ENCODE measurements around the gene QRICH1.

DNA sequence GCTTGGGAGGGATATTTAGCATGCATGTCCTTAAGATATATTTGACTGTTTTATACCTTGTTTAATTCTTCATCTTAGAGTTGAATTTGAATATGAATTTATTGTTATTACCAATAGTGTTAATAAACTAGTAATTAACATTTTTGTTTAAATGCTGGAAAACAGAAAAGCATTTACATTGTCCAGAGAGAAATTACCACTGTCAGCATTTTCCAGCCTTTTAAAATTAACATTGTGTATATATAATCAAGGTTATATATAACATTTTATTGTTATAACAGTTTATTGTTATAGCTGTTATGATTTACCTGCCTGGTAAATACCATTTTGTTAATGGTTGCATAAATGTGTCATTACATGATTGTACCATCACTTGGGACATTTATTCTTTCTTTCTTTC is 111.9 kb downstream of the QRICH1 start:
- no peak for TF ChIP-seq EZH2phosphoT487 (IDR thresholded peaks at IDR 0.05; ENCODE audit: borderline replicate concordance, low read length)
- TF ChIP-seq, protein P1, sequence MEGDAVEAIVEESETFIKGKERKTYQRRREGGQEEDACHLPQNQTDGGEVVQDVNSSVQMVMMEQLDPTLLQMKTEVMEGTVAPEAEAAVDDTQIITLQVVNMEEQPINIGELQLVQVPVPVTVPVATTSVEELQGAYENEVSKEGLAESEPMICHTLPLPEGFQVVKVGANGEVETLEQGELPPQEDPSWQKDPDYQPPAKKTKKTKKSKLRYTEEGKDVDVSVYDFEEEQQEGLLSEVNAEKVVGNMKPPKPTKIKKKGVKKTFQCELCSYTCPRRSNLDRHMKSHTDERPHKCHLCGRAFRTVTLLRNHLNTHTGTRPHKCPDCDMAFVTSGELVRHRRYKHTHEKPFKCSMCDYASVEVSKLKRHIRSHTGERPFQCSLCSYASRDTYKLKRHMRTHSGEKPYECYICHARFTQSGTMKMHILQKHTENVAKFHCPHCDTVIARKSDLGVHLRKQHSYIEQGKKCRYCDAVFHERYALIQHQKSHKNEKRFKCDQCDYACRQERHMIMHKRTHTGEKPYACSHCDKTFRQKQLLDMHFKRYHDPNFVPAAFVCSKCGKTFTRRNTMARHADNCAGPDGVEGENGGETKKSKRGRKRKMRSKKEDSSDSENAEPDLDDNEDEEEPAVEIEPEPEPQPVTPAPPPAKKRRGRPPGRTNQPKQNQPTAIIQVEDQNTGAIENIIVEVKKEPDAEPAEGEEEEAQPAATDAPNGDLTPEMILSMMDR (IDR thresholded peaks at IDR 0.05; ENCODE audit: low read depth, low read length, poor library complexity, severe bottlenecking), result no peak

All from DOHH2 (cell line).